Loucy (cell line): Measurements from ENCODE around the gene PLA2G4E.
A peak's percentile ranks its signal among the peaks of the same experiment; 100 is the strongest.

Experiments
- H2AFZ ChIP-seq: fragments of 200-600 bp; sonication (generic); 2 replicates; pipeline ENCODE4 v1.6.0; 2016; ENCODE audit warnings: antibody characterized with exemption, mild to moderate bottlenecking, low read length, moderate library complexity
- H3F3A ChIP-seq: fragments of 200-600 bp; 2 replicates; pipeline ENCODE4 v1.6.0; 2016; ENCODE audit warnings: antibody characterized with exemption, low read depth, mild to moderate bottlenecking
- H3K27me3 ChIP-seq: fragments of 200-600 bp; sonication (generic); 2 replicates; pipeline ENCODE4 v1.6.1; 2014; ENCODE audit warnings: low read length, mild to moderate bottlenecking; ENCODE audit not compliant: insufficient read depth, poor library complexity, severe bottlenecking
- H3K36me3 ChIP-seq: fragments of 200-600 bp; sonication (generic); 2 replicates; pipeline ENCODE4 v1.6.1; 2016; ENCODE audit warnings: low read length; ENCODE audit not compliant: insufficient read depth
- H3K4me1 ChIP-seq: fragments of 200-600 bp; sonication (generic); 2 replicates; pipeline ENCODE4 v1.5.1; 2014; ENCODE audit warnings: low read length, mild to moderate bottlenecking; ENCODE audit not compliant: insufficient read depth, poor library complexity, severe bottlenecking
- H3K4me2 ChIP-seq: fragments of 200-600 bp; sonication (generic); 2 replicates; pipeline ENCODE4 v1.6.0; 2014; ENCODE audit warnings: antibody characterized with exemption, low read length, low read depth, mild to moderate bottlenecking; ENCODE audit not compliant: poor library complexity, severe bottlenecking
- H3K4me3 ChIP-seq: fragments of 200-600 bp; sonication (generic); 2 replicates; pipeline ENCODE4 v1.5.1; 2014; ENCODE audit warnings: low read length, mild to moderate bottlenecking, mixed read lengths; ENCODE audit not compliant: poor library complexity, severe bottlenecking
- H3K79me2 ChIP-seq: fragments of 200-600 bp; sonication (generic); 2 replicates; pipeline ENCODE4 v1.6.1; 2014; ENCODE audit warnings: low read length; ENCODE audit not compliant: insufficient read depth
- H3K9ac ChIP-seq: fragments of 200-600 bp; sonication (generic); 2 replicates; pipeline ENCODE4 v1.6.0; 2014; ENCODE audit warnings: mild to moderate bottlenecking, low read depth, low read length, moderate library complexity; ENCODE audit not compliant: poor library complexity, severe bottlenecking
- H3K9me2 ChIP-seq: fragments of 200-600 bp; sonication (generic); replicated peaks from 2 replicates; pipeline ENCODE4 v1.6.1; 2016; ENCODE audit warnings: low read depth, low read length, mixed read lengths
- H3K9me3 ChIP-seq: fragments of 200-600 bp; sonication (generic); 2 replicates; pipeline ENCODE4 v1.6.1; 2014; ENCODE audit warnings: mild to moderate bottlenecking, antibody characterized with exemption, low read length, low read depth; ENCODE audit not compliant: insufficient read depth
- H4K20me1 ChIP-seq: fragments of 200-600 bp; sonication (generic); 2 replicates; pipeline ENCODE4 v1.6.0; 2014; ENCODE audit warnings: antibody characterized with exemption, low read length, mild to moderate bottlenecking; ENCODE audit not compliant: insufficient read depth, poor library complexity, severe bottlenecking
- CTCF ChIP-seq: fragments of 200-600 bp; sonication (generic); conservative IDR thresholded peaks from 2 replicates; pipeline ENCODE4 v1.5.1; 2014; ENCODE audit warnings: mild to moderate bottlenecking, antibody characterized with exemption, low read length
- EZH2phosphoT487 ChIP-seq: fragments of 200-600 bp; IDR thresholded peaks from 2 replicates; pipeline ENCODE4 v1.6.1; 2018; ENCODE audit warnings: antibody characterized with exemption, mild to moderate bottlenecking, moderate library complexity, borderline replicate concordance

The PLA2G4E gene

GRCh38 chr15:41971089-41971894, 49.5 kb downstream of the PLA2G4E start:
- Histone ChIP-seq H3F3A (no peaks in the 10 kb centered on the region; the same call in 1 of the 2 replicates), H3K79me2 (no peaks in the 10 kb centered on the region), H3K9me2 (no peaks in the 10 kb centered on the region), H4K20me1 (peaks cover 7% of the 10 kb centered on the region), H3K27me3 (no peaks in the 10 kb centered on the region), H3K9ac (no peak overlapping the region), H3K4me3 (peak overlapping the region; percentile 78), H3K9me3 (no peaks in the 10 kb centered on the region), H3K4me2 (peak overlapping the region; percentile 79), H3K36me3 (no peaks in the 10 kb centered on the region), H2AFZ (peak overlapping the region; percentile 94), H3K4me1 (peaks cover 22% of the 10 kb centered on the region)
- TF ChIP-seq CTCF: no peak
- no peak for TF ChIP-seq EZH2phosphoT487

GRCh38 chr15:41970456-41970855, 50.4 kb downstream of the PLA2G4E start:
- TF ChIP-seq CTCF (no peak), EZH2phosphoT487 (no peak)
- no peak overlapping the region for H3K9ac ChIP-seq
- H2AFZ ChIP-seq: no peak overlapping the region
- peak overlapping the region; percentile 79 for H3K4me2 ChIP-seq
- no peaks in the 10 kb centered on the region; the same call in 1 of the 2 replicates for H3F3A ChIP-seq
- H4K20me1 ChIP-seq: peaks cover 7% of the 10 kb centered on the region
- H3K4me1 ChIP-seq: peaks cover 22% of the 10 kb centered on the region
- no peaks in the 10 kb centered on the region for H3K27me3 ChIP-seq
- H3K9me2 ChIP-seq: no peaks in the 10 kb centered on the region
- H3K79me2 ChIP-seq: no peaks in the 10 kb centered on the region
- H3K36me3 ChIP-seq: no peaks in the 10 kb centered on the region
- no peaks in the 10 kb centered on the region for H3K9me3 ChIP-seq
- H3K4me3 ChIP-seq: no peak overlapping the region

GRCh38 chr15:41969851-41970431, 50.9 kb downstream of the PLA2G4E start:
- peaks cover 7% of the 10 kb centered on the region for H4K20me1 ChIP-seq
- H3K9ac ChIP-seq: no peak overlapping the region
- H3K27me3 ChIP-seq: no peaks in the 10 kb centered on the region
- no peak overlapping the region for H3K4me2 ChIP-seq
- no peaks in the 10 kb centered on the region for H3K9me2 ChIP-seq
- no peak overlapping the region for H2AFZ ChIP-seq
- H3K4me3 ChIP-seq: no peak overlapping the region
- H3F3A ChIP-seq: no peaks in the 10 kb centered on the region; the same call in 1 of the 2 replicates
- no peaks in the 10 kb centered on the region for H3K79me2 ChIP-seq
- H3K36me3 ChIP-seq: no peaks in the 10 kb centered on the region
- H3K4me1 ChIP-seq: peaks cover 22% of the 10 kb centered on the region
- H3K9me3 ChIP-seq: no peaks in the 10 kb centered on the region
- TF ChIP-seq EZH2phosphoT487 (no peak), CTCF (no peak)
